NCI-H524 (cell line): ENCODE measurements around the gene UBAC2.

Source experiments
- DNase-seq, 2 experiments: peaks; one replicate each; lab custom pipeline; 2025; lab: John Stamatoyannopoulos, UW

The UBAC2 gene

GRCh38 chr13:99418103-99418842 lies 217.6 kb downstream of the UBAC2 start:
- no peak for DNase-seq

DNA sequence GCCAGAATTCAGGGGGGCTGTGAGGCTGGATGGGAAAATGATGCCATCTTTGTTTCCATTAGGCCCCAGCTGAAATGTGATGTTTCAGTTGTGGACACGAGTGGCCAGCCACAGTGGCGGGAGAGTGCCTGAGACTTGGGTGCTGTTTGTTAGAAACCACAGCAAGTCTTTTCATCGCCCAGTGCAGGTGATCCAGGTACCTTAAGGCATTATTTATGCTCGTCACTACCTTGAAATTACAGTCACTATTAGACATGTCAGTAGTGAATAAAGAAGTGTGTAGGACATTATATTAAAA lies 218.1 kb downstream of the UBAC2 start:
- DNase-seq: no peak

GRCh38 chr13:99419591-99420243 lies 219.1 kb downstream of the UBAC2 start:
- no peak for DNase-seq

GRCh38 chr13:99421271-99421670 lies 220.6 kb downstream of the UBAC2 start:
- no peak for DNase-seq

DNA sequence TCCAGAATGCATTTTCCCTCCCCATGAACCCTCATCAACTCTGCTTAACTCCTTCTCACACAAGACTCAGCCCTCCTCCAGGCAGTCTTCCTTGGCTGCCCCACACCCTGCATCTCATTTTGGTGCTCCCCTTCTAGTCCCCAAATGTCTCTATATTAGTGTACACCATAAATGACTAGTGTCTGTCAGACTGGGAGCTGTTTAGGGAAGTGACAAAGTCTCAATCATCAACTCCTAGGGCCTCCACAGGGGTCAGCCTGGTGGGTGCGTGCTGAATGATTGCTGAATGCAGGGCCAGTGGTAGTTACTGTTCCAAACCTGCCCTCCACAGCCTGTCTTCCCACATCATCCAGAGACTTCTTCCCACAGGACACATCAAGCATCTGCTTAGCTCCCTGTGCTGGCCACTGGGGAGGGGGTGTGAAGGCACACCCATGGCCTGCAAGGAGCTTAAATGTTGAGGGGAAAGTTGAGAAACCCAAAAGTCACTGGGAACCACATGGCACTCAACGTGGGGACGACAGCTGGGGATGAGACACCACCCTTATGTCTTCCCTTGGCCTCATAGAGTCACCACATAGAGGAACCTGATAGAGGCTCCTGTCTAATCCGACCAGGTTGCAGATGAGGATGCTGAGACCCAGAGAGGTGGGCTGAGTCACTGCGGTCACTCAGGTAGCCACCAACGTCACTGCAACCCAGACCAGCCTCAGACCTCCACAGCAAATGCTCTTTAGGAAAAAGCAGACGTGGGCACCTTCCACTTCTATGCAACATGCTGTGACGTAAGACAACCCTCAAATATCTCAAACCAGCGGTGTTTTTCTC lies 221.3 kb downstream of the UBAC2 start:
- DNase-seq: no peak

- DNase-seq: no peak
Measured at GRCh38 chr13:99422586-99423220, 222.0 kb downstream of the UBAC2 start.

DNA sequence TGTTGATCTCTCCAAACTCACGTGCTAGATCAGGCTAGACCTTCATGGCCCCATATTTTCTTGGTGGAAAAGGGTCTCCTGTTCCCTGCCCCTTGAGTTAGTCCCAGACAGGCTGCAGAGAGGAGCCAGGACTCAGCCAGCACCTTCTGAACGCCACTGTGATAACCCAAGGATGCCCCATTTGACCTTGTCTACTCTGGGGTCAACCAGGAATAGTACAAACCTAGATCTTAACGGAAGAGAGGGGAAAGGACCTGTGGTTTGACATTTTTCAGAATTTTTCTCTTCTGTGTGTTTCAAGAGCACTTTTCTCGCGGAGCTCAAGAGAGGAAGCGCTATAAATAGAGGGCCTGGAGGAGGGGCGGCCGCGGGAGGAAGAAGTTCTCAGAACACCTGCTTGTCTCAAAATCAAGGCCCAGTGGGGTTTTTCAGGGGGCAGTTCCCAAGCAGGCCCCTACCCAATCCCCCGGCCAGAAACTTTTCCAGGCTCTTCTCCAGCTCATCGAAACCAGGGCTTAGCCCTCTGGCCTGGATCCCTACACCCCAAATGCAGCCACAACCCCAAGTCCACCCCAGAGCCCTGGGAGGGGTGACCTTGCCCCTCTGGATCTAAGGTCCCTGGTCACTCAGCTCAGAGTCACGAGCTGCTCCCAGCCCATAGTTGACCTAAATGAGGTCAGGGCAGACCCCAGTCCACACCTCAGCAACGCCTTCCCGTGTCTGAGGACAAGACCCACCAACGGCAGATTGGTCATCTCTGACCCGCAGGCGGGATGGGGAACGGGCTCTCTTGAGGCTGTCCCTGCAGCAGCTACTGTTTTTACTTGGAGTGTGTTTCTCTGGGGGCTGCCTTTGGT lies 225.1 kb downstream of the UBAC2 start:
- no peak for DNase-seq

DNA sequence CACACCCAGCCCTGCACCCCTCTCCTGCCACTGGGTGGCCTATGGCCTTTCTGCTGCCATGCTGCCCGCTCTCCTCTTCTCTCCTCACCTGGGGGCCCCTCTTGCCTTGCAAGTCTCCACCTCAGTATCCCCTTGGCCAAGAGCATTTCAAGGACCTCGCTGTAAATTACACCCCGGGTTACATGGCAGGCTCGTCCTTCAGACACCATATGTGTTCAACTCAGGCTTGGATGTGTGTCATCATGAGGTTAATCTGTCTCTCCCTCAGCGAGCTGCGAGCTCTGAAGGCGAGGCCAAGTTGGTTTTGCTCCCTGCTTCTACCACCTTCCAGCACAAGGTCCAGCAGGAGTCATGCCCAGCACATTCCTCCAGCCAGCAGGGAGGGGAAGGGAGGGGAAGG lies 225.8 kb downstream of the UBAC2 start:
- no peak for DNase-seq

DNA sequence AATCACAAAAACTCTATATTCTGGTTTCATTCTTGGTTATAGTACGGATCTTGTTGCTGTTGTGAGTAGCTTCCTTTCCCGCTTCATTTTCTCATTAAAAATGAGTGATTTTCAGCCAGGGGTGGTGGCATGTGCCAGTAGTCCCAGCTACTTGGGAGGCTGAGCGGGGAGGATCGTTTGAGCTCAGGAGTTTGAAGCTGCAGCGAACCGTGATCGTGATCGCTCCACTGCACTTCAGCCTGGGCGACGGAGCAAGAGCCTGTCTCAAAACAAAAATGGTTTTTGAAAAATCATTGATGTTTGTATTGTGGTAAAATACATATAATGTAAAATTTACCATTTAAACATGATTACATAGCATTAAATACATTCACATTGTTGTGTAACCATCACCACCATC lies 229.0 kb downstream of the UBAC2 start:
- no peak for DNase-seq

DNA sequence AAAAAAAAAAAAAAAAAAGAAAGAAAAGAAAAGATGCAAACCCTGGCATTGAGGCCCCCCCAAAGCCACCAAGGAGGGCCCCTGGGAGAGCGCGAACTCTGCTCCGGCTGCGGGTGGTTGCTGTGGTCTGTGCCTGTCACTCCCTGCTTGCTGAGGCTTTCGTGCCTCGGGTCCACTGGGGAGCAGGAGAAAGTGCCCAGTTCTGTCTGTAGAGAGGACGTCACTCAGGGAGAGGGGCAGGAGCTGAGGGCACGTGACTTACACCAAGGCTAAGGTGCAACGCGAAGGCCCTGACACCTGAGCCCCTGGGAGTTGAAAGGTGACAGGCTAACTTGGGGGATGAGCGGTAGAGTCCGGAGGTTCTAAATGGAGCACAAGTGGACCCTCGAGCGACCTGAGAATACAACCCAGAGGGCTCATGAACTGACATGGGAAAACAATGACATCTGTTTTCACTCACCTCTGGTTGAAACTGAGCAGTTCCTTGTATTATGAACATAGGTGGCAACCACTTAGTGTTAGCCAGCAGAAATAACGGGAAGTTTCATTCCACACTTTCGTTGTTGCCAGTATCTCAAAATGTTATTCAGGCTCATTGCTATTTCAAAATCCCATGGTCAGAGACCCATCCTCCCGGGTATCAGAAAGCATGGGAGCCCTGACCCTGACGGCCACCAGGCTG lies 231.4 kb downstream of the UBAC2 start:
- DNase-seq: no peak

GRCh38 chr13:99432609-99433542 lies 232.2 kb downstream of the UBAC2 start:
- DNase-seq: no peak

DNA sequence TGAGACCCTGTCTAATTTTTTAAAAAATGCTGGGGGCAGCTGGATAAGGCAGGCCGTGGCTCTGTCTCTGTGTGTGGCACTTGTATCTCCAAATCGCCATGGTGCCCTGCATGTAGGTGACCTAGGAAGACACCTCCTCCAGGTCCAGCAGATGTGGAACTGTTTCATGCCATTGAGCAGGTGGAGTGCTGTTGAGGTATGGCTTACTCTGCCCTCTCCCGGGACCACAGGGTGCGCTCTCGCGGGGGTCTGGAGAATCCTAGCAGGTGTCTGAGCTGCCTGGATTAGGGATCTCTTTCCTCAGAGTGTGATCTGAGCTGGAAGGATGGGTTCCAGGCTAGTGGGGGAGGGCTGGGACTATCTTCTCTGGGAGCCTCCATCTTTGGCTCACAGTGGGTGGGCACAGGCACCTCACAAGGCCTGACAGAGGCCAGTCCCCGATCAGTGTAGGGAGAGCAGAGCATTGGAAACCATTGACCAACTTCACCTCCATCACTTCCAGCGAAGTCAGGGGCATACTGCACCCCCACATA lies 233.0 kb downstream of the UBAC2 start:
- DNase-seq: no peak

DNA sequence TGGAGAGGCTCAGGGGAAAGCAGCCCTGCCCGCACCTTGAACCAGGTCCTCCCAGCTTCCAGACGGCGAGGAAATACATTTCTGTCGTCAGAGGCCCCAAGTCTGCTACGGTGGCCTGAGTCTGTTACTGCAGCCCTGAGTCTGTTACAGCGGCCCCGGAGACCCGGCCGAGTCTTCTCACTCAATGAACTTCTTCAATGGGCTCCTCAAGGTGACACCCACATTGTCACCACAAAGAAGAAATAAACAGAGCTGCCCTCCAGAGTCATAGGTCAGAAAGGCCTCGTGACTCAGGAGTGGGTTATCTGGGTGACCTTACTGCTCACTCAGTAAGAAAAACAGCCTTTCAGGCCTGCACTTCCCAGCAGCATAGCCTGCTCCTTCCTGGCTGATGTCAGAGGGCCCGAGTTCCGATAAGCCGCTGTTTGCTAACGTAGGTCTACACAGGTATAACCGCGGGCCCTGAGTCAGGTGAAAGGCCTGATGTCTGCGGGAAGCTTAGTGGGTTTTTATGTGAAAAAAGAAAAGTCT lies 233.7 kb downstream of the UBAC2 start:
- DNase-seq: no peak

- DNase-seq: no peak
Measured at GRCh38 chr13:99435116-99435515, 234.5 kb downstream of the UBAC2 start.

- no peak for DNase-seq
Measured at GRCh38 chr13:99435998-99436397, 235.3 kb downstream of the UBAC2 start.
